Medulla oblongata (tissue), 1 donor: ENCODE data around the gene UGT1A10.
"Not testable (repeated sequence)": the region's sequence is repeated elsewhere in the genome, so short reads cannot be mapped to it uniquely, and the experiment has no call there.

Experiments used
- DNase-seq: peaks from one replicate; pipeline ENCODE4 v3.0.0-alpha.2; 2015; ENCODE audit errors: extremely low spot score

The UGT1A10 gene

DNA sequence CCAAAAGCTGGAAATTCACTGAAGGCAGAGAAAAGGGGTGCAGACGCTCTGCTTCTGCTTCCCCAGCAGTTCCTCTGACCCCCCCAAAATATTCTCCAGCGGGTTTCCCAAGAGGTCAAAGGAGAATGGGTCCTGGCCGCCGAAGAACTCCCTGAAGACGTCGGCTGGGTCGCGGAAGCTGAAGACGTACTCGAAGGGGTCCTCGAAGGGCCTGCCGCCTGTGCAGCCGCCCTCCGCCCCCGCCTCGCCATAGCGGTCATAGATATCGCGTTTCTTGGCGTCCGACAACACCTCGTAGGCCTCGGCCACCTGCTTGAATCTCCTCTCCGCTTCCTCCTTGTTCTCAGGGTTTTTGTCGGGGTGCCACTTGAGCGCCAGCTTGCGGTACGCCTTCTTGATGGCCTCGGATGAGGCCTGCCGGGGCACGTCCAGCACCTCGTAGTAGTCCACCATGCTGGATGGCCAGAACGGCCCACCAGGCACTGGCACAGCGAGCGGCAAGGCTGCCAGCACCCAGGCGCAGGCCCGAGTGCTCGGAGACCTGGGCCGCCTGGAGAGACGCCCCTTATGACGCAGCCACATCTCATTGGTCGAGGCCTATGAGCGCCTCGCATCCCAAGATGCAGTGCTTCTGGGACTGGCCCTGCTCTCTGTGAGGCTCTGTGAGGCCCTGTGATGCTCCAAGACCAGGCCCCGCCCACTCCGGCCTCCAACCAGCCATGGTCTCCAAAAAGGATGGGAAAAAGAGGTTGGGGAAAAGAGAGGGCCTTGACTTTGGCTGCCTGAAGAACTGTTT, 107.4 kb downstream of the UGT1A10 start:
- no peak for DNase-seq

DNA sequence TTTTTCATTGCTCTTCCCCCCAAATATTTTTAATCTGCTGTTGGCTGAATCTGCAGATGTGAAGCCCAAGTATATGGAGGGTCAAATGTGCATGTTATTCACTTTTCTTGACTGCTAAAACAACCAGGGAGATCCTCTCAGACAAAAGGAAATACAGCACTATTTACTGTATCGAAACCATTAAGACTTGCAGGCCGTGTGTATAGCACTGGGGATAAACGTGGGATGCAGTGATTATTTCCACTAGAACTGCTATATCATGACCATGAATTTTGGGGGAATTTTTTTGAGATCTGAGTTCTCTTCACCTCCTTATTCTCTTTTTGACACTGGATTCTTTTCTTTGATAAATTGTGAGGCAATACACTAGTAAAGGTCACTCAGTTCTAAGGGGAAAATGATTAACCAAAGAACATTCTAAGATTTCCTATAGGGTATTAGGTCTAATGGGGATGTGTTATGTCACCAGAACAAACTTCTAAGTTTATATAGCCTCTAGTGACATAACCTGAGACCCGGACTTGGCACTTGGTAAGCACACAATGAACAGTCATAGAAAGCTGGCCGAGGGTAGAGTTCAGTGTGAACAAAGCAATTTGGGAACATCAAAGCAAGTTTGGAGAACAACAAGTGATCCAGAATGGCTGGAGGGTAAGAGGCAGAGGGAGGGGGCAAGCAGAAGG, 109.0 kb downstream of the UGT1A10 start:
- no peak for DNase-seq

DNA sequence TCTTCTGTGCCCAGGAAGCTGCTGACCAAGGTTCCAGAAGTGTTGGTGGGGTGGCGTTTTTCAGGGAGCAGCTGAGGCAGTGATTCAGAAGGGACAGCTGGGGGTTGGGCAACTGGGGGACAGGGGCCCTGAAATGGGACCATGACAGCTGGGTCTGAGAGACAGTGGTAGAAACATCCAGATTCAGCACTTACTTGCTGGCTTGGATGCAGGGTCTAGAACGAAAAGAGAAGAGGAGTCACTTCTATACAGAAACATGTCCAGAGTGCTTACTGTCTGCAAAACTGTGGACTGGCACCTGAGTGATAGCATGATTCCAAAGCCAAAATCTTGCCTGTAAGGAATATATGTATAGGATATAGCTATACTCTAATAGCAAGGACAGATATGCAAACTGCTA, 109.6 kb downstream of the UGT1A10 start:
- not testable (repeated sequence) for DNase-seq

DNA sequence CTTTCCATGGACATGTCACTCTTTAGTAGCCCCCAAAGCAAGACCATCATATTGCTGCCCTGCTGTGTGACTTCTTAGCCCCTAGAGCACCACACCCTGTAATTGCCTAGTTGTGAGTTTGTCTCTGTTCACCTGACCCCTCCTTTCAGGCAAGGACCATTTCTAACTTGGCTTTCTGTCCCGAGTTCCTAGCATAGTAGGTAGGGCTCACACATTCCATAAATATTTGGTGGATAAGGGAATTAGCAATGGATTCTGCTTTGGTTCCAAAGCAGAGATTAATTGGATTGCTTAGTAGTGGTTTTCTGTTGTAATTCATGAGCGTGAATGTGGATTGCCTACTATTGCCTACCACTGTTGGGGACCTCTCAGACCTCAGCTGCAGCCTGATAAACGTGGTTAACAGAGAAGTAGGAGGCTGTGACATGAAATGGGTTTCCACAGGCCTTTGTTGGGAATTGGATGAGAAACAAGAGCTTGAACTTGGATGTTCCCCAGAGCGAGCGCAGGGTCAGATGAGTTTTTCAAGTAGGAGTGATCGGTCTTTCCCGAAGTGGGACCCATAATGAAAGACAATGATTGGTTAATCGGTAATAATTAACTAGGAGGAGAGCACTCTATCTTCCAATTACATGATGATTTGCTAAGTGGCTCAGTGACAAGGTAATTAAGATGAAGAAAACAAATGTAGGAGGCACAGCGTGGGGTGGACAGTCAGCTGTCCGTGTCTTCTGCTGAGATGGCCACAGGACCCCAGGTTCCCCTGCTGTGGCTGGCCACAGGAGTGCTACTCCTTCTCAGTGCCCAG, 110.4 kb downstream of the UGT1A10 start:
- DNase-seq = no peak

DNA sequence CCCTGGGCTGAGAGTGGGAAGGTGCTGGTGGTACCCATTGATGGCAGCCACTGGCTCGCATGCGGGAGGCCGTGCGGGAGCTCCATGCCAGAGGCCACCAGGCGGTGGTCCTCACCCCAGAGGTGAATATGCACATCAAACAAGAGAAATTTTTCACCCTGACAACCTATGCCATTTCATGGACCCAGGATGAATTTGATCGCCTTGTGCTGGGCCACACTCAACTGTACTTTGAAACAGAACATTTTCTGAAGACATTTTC, 111.0 kb downstream of the UGT1A10 start:
- DNase-seq = no peak

DNA sequence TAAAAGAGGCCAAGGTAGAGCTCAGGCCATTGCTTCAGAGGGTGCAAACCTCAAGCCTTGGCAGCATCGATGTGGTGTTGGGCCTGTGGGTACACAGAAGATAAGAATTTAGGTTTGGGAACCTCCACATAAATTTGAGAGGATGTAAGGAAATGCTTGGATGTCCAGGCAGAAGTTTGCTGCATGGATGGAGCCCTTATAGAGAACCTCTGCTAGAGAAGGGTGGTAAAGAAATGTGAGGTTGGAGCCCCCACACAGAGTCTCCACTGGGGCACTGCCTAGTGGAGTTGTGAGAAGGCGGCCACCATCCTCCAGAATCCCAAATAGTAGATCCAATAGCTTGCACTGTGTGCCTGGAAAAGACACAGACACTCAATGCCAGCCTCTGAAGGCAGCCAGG, 114.4 kb downstream of the UGT1A10 start:
- not testable (repeated sequence) for DNase-seq

DNA sequence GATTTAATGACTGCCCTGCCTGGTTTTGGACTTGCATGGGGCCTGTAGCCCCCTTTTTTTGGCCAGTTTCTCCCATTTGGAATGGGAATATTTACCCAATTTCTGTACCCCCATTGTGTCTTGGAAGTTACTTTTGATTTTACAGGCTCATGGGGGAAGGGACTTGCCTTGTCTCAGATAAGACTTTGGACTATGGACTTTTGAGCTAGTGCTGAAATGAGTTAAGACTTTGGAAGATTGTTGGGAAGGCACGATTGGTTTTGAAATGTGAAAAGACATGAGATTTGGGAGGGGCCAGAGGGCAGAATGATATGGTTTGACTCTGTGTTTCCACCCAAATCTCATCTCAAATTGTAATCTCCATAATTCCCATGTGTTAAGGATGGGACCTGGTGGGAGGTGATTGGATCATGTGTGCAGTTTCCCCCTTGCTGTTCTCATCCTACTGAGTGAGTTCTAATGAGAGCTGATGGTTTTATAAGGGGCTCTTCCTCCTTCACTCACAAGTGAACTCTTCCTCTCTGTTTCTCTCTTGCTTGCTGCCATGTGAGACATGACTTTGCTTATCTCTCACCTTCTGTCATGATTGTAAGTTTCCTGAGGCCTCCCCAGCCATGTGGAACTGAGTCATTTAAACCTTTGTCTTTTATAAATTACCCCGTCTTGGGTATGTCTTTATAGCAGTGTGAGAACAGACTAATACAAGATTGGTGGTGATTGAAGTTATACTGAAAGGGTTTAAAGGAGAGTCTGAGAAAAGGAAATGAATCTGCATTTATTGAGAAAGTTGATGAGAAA, 115.2 kb downstream of the UGT1A10 start:
- not testable (repeated sequence) for DNase-seq

DNA sequence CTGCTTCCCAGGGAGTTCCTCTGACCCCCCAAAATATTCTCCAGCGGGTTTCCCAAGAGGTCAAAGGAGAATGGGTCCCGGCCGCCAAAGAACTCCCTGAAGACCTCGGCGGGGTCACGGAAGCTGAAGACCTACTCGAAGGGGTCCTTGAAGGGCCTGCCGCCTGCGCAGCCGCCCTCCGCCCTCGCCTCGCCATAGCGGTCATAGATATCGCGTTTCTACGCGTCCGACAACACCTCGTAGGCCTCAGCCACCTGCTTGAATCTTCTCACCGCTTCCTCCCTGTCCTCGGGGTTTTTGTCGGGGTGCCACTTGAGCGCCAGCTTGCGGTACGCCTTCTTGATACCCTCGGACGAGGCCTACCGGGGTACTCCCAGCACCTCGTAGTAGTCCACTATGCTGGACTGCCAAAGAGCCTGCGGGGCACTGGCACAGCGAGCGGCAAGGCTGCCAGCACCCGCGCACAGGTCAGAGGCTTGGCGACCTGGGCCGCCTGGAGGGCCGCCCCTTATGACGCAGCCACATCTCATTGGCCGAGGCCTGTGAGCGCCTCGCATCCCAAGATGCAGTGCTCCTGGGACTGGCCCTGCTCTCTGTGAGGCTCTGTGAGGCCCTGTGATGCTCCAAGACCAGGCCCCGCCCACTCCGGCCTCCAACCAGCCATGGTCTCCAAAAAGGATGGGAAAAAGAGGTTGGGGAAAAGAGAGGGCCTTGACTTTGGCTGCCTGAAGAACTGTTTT, 118.8 kb downstream of the UGT1A10 start:
- DNase-seq = no peak

DNA sequence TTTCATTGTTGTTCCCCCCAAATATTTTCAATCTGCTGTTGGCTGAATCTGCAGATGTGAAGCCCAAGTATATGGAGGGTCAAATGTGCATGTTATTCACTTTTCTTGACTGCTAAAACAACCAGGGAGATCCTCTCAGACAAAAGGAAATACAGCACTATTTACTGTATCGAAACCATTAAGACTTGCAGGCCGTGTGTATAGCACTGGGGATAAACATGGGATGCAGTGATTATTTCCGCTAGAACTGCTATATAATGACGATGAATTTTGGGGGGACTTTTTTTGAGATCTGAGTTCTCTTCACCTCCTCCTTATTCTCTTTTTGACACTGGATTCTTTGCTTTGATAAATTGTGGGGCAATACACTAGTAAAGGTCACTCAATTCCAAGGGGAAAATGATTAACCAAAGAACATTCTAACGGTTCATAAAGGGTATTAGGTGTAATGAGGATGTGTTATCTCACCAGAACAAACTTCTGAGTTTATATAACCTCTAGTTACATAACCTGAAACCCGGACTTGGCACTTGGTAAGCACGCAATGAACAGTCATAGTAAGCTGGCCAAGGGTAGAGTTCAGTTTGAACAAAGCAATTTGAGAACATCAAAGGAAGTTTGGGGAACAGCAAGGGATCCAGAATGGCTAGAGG, 120.3 kb downstream of the UGT1A10 start:
- no peak for DNase-seq

DNA sequence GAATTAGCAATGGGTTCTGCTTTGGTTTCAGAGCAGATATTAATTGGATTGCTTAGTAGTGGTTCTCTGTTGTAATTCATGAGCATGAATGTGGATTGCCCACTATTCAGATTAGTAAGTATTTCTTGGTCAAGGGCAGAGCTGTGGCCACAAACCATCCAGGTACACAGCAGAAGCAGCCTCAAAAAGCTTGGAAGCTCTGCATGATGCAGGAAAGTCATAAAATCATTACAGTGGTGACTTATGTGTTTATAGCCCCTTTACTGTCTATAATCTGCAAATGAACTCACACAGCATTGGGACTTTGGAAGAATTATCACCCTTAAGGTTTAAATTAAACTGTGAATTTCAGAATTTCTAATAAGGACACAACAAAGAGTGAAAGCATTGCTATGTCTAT, 121.9 kb downstream of the UGT1A10 start:
- DNase-seq = no peak

DNA sequence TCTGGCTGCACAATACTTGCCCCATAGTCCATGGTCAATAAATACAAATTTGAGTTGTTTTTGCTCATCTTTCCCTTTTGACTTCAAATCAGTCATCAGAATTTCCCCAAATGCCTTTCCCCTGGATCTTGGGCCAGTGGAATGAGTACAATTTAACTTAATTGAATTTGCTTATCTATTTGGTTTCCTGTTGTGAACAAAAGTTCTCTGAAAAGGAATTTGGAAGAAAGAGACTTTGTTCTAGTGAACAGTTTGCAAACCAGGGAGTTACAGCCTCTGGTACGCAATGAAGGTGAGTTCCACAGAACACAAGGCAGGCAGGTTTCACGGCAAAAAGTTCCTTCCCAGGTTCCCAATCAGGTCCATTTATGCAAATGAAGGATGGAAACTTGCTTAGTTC, 122.6 kb downstream of the UGT1A10 start:
- DNase-seq = no peak

DNA sequence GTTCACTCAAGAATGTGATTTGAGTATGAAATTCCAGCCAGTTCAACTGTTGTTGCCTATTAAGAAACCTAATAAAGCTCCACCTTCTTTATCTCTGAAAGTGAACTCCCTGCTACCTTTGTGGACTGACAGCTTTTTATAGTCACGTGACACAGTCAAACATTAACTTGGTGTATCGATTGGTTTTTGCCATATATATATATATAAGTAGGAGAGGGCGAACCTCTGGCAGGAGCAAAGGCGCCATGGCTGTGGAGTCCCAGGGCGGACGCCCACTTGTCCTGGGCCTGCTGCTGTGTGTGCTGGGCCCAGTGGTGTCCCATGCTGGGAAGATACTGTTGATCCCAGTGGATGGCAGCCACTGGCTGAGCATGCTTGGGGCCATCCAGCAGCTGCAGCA, 123.8 kb downstream of the UGT1A10 start, which contains the start of gene UGT1A1:
Gene UGT1A1 (plus strand): TSS at position 228 of the 400 bp plus-strand sequence. CDS start 18 bp downstream, at position 246.
- no peak for DNase-seq

DNA sequence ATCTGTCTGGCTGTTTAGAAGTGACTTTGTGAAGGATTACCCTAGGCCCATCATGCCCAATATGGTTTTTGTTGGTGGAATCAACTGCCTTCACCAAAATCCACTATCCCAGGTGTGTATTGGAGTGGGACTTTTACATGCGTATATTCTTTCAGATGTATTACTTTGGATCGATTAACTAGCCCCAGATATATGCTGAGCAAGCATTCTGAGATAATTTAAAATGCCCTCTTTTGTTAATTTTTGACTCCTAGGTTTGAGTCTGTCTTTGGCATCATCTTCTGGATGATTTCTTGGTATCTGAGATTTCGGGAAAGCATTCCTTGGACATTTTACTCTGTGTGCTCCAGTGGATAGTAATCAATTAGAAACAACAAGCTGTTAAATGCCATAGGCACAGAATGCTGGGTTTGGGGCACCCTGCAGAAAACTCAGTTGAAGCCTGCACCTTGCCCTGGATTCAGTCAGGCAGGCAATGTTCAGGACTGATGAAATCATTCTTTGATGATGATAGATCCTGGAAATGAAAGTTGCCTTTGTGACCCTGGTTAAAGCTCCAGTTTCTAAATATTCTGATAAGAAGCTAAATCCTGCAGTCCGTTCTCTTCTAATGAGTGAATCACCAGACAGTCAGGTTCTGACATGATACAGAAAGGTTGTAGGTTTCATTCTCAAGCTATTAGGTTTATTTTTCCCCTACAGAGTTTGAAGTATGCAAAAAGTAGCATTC, 125.0 kb downstream of the UGT1A10 start:
- DNase-seq = no peak

DNA sequence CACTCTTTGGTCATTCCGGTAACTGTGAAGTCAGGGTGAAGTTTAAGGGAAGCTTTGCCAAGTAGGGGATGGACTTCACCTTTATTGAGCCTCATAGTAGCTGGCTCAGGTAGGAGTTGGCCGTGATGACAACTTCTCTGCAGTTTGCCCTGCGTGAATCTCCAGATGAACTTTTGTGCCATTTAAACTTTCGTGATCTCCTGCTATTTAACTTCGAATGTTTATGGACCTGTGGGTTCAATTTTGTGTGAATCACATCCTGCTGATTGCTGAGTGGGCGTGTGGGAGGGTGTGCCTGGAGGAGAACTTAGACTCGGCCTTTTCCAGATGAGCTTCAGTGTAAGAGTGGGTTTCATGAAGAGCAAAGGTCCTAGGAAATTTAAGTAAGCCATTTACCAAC, 128.0 kb downstream of the UGT1A10 start:
- DNase-seq = no peak

DNA sequence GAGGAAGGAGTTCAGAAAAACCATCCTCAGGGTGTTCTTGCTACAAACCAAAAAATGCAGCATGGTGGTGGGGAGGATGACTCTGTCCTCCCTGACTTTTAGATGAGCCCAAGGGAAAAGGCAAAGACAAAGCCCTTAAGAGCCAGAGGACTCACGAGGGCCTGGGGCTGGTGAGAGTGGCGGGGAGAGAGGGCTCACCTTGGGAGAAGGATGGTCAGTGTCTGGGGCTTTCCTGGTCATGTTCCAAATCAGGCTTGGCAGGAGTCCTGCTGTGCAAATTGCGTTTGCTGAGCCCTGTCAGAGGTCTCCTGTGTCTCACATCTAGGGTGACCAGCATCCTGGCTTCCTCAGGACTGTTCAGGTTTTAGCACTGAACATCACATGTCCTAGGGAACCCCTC, 128.5 kb downstream of the UGT1A10 start:
- no peak for DNase-seq

DNA sequence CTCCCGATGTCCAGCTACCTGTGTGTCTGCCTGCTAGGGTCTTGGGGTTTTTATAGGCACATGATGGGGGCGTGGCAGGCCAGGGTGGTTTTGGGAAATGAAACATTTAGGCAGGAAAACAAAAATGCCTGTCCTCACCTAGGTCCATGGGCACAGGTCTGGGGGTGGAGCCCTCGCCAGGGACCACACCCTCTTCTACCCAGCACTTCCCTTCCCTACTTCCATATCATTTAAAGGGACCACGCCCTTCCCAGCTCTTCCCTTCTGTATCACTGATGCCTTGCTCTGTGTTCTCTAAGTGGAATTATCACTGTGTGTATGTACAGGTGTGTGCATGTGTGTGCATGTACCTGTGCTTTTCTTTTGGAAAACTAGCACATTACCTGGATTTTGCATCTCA, 130.2 kb downstream of the UGT1A10 start:
- no peak for DNase-seq

DNA sequence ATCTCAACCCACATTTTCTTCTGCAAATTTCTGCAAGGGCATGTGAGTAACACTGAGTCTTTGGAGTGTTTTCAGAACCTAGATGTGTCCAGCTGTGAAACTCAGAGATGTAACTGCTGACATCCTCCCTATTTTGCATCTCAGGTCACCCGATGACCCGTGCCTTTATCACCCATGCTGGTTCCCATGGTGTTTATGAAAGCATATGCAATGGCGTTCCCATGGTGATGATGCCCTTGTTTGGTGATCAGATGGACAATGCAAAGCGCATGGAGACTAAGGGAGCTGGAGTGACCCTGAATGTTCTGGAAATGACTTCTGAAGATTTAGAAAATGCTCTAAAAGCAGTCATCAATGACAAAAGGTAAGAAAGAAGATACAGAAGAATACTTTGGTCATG, 131.8 kb downstream of the UGT1A10 start:
- DNase-seq = no peak

DNA sequence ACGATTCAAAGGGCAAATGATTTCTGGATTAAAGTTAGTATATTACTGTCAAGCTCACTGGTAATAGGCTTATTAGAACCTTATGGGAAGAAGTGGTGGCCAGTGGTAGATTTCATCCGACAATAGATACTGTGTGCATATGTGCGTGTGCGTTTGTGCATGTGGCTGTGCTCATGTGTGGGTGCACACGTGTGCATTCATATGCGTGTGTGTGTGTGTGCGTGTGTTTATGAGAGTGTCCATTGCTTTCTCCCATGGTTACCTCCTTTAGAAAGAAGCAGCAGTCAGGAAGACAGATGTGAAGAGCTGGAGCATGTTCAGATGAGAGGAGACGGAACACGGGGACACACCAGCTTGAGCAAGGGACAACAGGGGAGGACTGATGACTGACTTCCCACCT, 133.0 kb downstream of the UGT1A10 start:
- DNase-seq = no peak

DNA sequence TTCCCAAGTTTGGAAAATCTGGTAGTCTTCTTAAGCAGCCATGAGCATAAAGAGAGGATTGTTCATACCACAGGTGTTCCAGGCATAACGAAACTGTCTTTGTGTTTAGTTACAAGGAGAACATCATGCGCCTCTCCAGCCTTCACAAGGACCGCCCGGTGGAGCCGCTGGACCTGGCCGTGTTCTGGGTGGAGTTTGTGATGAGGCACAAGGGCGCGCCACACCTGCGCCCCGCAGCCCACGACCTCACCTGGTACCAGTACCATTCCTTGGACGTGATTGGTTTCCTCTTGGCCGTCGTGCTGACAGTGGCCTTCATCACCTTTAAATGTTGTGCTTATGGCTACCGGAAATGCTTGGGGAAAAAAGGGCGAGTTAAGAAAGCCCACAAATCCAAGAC, 135.9 kb downstream of the UGT1A10 start:
- no peak for DNase-seq

DNA sequence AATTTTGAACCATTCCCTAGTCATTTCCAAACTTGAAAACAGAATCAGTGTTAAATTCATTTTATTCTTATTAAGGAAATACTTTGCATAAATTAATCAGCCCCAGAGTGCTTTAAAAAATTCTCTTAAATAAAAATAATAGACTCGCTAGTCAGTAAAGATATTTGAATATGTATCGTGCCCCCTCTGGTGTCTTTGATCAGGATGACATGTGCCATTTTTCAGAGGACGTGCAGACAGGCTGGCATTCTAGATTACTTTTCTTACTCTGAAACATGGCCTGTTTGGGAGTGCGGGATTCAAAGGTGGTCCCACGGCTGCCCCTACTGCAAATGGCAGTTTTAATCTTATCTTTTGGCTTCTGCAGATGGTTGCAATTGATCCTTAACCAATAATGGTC, 136.3 kb downstream of the UGT1A10 start:
- DNase-seq = no peak
